AG10803 (cell line): ENCODE measurements around the gene GALNT10.

Experiments used
- DNase-seq: peaks from one replicate; pipeline ENCODE4 v3.0.0; 2010; ENCODE audit warnings: low read depth
- H3K4me3 ChIP-seq: 2 replicates; pipeline ENCODE4 v1.5.1; 2011; ENCODE audit warnings: mild to moderate bottlenecking, low read length, control low read depth
- CTCF ChIP-seq: conservative IDR thresholded peaks from 2 replicates; pipeline ENCODE4 v1.5.1; 2011; ENCODE audit warnings: mild to moderate bottlenecking, low read length, control low read depth, inconsistent platforms

Gene GALNT10

GRCh38 chr5:154214371-154215106 lies 24.0 kb downstream of the GALNT10 start:
- H3K4me3 ChIP-seq: no peak overlapping the region
- TF ChIP-seq CTCF: no peak
- DNase-seq: peak; percentile 50

GRCh38 chr5:154215571-154216325 lies 25.2 kb downstream of the GALNT10 start:
- DNase-seq: no peak
- no peak overlapping the region for H3K4me3 ChIP-seq
- no peak for TF ChIP-seq CTCF

- TF ChIP-seq CTCF: no peak
- no peak for DNase-seq
- no peak overlapping the region for H3K4me3 ChIP-seq
Observed at GRCh38 chr5:154217462-154217861, 26.9 kb downstream of the GALNT10 start.

GRCh38 chr5:154218786-154219185 lies 28.3 kb downstream of the GALNT10 start:
- H3K4me3 ChIP-seq: no peak overlapping the region
- no peak for DNase-seq
- TF ChIP-seq CTCF: no peak

GRCh38 chr5:154220625-154221024 lies 30.1 kb downstream of the GALNT10 start:
- no peak for TF ChIP-seq CTCF
- H3K4me3 ChIP-seq: no peak overlapping the region
- peak; percentile 77 for DNase-seq

GRCh38 chr5:154221371-154221896 lies 30.9 kb downstream of the GALNT10 start:
- DNase-seq: peak; percentile 98
- H3K4me3 ChIP-seq: no peak overlapping the region
- TF ChIP-seq CTCF: no peak
